ENCODE data around the gene EHD1.

EHD1 gene

GRCh38 chr11:64836448-64837072, 41.9 kb downstream of the EHD1 start:
- no peaks in the 10 kb centered on the region for H3K4me1 ChIP-seq (ENCODE audit: insufficient read depth, low read length)
- H3K4me3 ChIP-seq (ENCODE audit: low read length), result no peak overlapping the region
- H3K27me3 ChIP-seq (ENCODE audit: insufficient read depth, low read length), result no peaks in the 10 kb centered on the region
- no peak overlapping the region for H3K9ac ChIP-seq (ENCODE audit: low read depth, low read length)
- WGBS, result 91% methylated on average over 14 of the region's 16 CpGs
- H3K9me3 ChIP-seq (ENCODE audit: insufficient read depth, low read depth, low read length), result no peaks in the 10 kb centered on the region
- H3K27ac ChIP-seq (ENCODE audit: low read depth, low read length), result no peak overlapping the region
- H3K36me3 ChIP-seq (ENCODE audit: insufficient read depth, low read length), result peaks cover 28% of the 10 kb centered on the region

GRCh38 chr11:64835616-64836447, 42.6 kb downstream of the EHD1 start:
- Histone ChIP-seq H3K36me3 (ENCODE audit: insufficient read depth, low read length) (peaks cover 28% of the 10 kb centered on the region), H3K27ac (ENCODE audit: low read depth, low read length) (no peak overlapping the region), H3K27me3 (ENCODE audit: insufficient read depth, low read length) (no peaks in the 10 kb centered on the region), H3K4me1 (ENCODE audit: insufficient read depth, low read length) (no peaks in the 10 kb centered on the region), H3K4me3 (ENCODE audit: low read length) (no peak overlapping the region), H3K9me3 (ENCODE audit: insufficient read depth, low read depth, low read length) (no peaks in the 10 kb centered on the region), H3K9ac (ENCODE audit: low read depth, low read length) (no peak overlapping the region)
- 92% methylated on average over 17 of the region's 17 CpGs for WGBS

GRCh38 chr11:64834723-64835615, 43.5 kb downstream of the EHD1 start:
- peaks cover 24% of the 10 kb centered on the region for H3K36me3 ChIP-seq (ENCODE audit: insufficient read depth, low read length)
- no peak overlapping the region for H3K9ac ChIP-seq (ENCODE audit: low read depth, low read length)
- H3K27me3 ChIP-seq (ENCODE audit: insufficient read depth, low read length), result no peaks in the 10 kb centered on the region
- no peaks in the 10 kb centered on the region for H3K4me1 ChIP-seq (ENCODE audit: insufficient read depth, low read length)
- H3K4me3 ChIP-seq (ENCODE audit: low read length), result no peak overlapping the region
- no peak overlapping the region for H3K27ac ChIP-seq (ENCODE audit: low read depth, low read length)
- 90% methylated on average over 29 of the region's 29 CpGs for WGBS
- H3K9me3 ChIP-seq (ENCODE audit: insufficient read depth, low read depth, low read length), result no peaks in the 10 kb centered on the region

GRCh38 chr11:64834031-64834722, 44.2 kb downstream of the EHD1 start:
- 94% methylated on average over 25 of the region's 25 CpGs for WGBS
- Histone ChIP-seq H3K27ac (ENCODE audit: low read depth, low read length) (no peak overlapping the region), H3K4me3 (ENCODE audit: low read length) (no peak overlapping the region), H3K27me3 (ENCODE audit: insufficient read depth, low read length) (no peaks in the 10 kb centered on the region), H3K4me1 (ENCODE audit: insufficient read depth, low read length) (no peaks in the 10 kb centered on the region), H3K9ac (ENCODE audit: low read depth, low read length) (no peak overlapping the region), H3K36me3 (ENCODE audit: insufficient read depth, low read length) (peaks cover 22% of the 10 kb centered on the region), H3K9me3 (ENCODE audit: insufficient read depth, low read depth, low read length) (no peaks in the 10 kb centered on the region)

GRCh38 chr11:64833509-64833908, 44.9 kb downstream of the EHD1 start:
- Histone ChIP-seq H3K27me3 (ENCODE audit: insufficient read depth, low read length) (no peaks in the 10 kb centered on the region), H3K9ac (ENCODE audit: low read depth, low read length) (no peak overlapping the region), H3K4me1 (ENCODE audit: insufficient read depth, low read length) (no peaks in the 10 kb centered on the region), H3K9me3 (ENCODE audit: insufficient read depth, low read depth, low read length) (no peaks in the 10 kb centered on the region), H3K36me3 (ENCODE audit: insufficient read depth, low read length) (peaks cover 21% of the 10 kb centered on the region), H3K4me3 (ENCODE audit: low read length) (no peak overlapping the region), H3K27ac (ENCODE audit: low read depth, low read length) (no peak overlapping the region)
- WGBS, result 96% methylated on average over 10 of the region's 10 CpGs

- H3K4me1 ChIP-seq (ENCODE audit: insufficient read depth, low read length), result no peaks in the 10 kb centered on the region
- peaks cover 19% of the 10 kb centered on the region for H3K36me3 ChIP-seq (ENCODE audit: insufficient read depth, low read length)
- no peaks in the 10 kb centered on the region for H3K9me3 ChIP-seq (ENCODE audit: insufficient read depth, low read depth, low read length)
- H3K27me3 ChIP-seq (ENCODE audit: insufficient read depth, low read length), result no peaks in the 10 kb centered on the region
- H3K27ac ChIP-seq (ENCODE audit: low read depth, low read length), result no peak overlapping the region
- H3K9ac ChIP-seq (ENCODE audit: low read depth, low read length), result no peak overlapping the region
- 96% methylated on average over 12 of the region's 12 CpGs for WGBS
- no peak overlapping the region for H3K4me3 ChIP-seq (ENCODE audit: low read length)
Observed at GRCh38 chr11:64833198-64833502, 45.3 kb downstream of the EHD1 start.

- Histone ChIP-seq H3K36me3 (ENCODE audit: insufficient read depth, low read length) (peaks cover 17% of the 10 kb centered on the region), H3K9ac (ENCODE audit: low read depth, low read length) (no peak overlapping the region), H3K9me3 (ENCODE audit: insufficient read depth, low read depth, low read length) (no peaks in the 10 kb centered on the region), H3K4me3 (ENCODE audit: low read length) (no peak overlapping the region), H3K27me3 (ENCODE audit: insufficient read depth, low read length) (no peaks in the 10 kb centered on the region), H3K4me1 (ENCODE audit: insufficient read depth, low read length) (no peaks in the 10 kb centered on the region), H3K27ac (ENCODE audit: low read depth, low read length) (no peak overlapping the region)
- 96% methylated on average over 21 of the region's 21 CpGs for WGBS
Observed at GRCh38 chr11:64832467-64833197, 45.8 kb downstream of the EHD1 start.

GRCh38 chr11:64831411-64831891, 47.0 kb downstream of the EHD1 start:
- 95% methylated on average over 24 of the region's 24 CpGs for WGBS
- Histone ChIP-seq H3K36me3 (ENCODE audit: insufficient read depth, low read length) (peaks cover 16% of the 10 kb centered on the region), H3K27ac (ENCODE audit: low read depth, low read length) (no peak overlapping the region), H3K4me1 (ENCODE audit: insufficient read depth, low read length) (no peaks in the 10 kb centered on the region), H3K9ac (ENCODE audit: low read depth, low read length) (no peak overlapping the region), H3K9me3 (ENCODE audit: insufficient read depth, low read depth, low read length) (no peaks in the 10 kb centered on the region), H3K4me3 (ENCODE audit: low read length) (no peak overlapping the region), H3K27me3 (ENCODE audit: insufficient read depth, low read length) (no peaks in the 10 kb centered on the region)

GRCh38 chr11:64829536-64830251, 48.7 kb downstream of the EHD1 start:
- WGBS, result 96% methylated on average over 43 of the region's 43 CpGs
- Histone ChIP-seq H3K9me3 (ENCODE audit: insufficient read depth, low read depth, low read length) (no peaks in the 10 kb centered on the region), H3K4me1 (ENCODE audit: insufficient read depth, low read length) (no peaks in the 10 kb centered on the region), H3K27ac (ENCODE audit: low read depth, low read length) (no peak overlapping the region), H3K36me3 (ENCODE audit: insufficient read depth, low read length) (peaks cover 16% of the 10 kb centered on the region), H3K4me3 (ENCODE audit: low read length) (no peak overlapping the region), H3K9ac (ENCODE audit: low read depth, low read length) (no peak overlapping the region), H3K27me3 (ENCODE audit: insufficient read depth, low read length) (no peaks in the 10 kb centered on the region)

GRCh38 chr11:64827451-64827839, 51.0 kb downstream of the EHD1 start:
- no peak overlapping the region for H3K9ac ChIP-seq (ENCODE audit: low read depth, low read length)
- H3K4me3 ChIP-seq (ENCODE audit: low read length), result no peak overlapping the region
- no peak overlapping the region for H3K27ac ChIP-seq (ENCODE audit: low read depth, low read length)
- H3K36me3 ChIP-seq (ENCODE audit: insufficient read depth, low read length), result peaks cover 7% of the 10 kb centered on the region; the same call in 1 of the 2 replicates
- WGBS, result 95% methylated on average over 22 of the region's 22 CpGs
- H3K4me1 ChIP-seq (ENCODE audit: insufficient read depth, low read length), result no peaks in the 10 kb centered on the region
- no peaks in the 10 kb centered on the region for H3K9me3 ChIP-seq (ENCODE audit: insufficient read depth, low read depth, low read length)
- H3K27me3 ChIP-seq (ENCODE audit: insufficient read depth, low read length), result no peaks in the 10 kb centered on the region

All from HUES64 (cell line).